ENCODE data around the gene FOXF1.

FOXF1 gene

GRCh38 chr16:86510465-86511261 is at the start of gene FOXF1:
TSS of gene FOXF1 (plus strand) at chr16:86510527. CDS start at chr16:86510570, 43 bp downstream.
- no peak for DNase-seq (ENCODE audit: low read depth)

- DNase-seq (ENCODE audit: low read depth): no peak
Measured at GRCh38 chr16:86461037-86461436, 49.3 kb upstream of the FOXF1 start.

DNA sequence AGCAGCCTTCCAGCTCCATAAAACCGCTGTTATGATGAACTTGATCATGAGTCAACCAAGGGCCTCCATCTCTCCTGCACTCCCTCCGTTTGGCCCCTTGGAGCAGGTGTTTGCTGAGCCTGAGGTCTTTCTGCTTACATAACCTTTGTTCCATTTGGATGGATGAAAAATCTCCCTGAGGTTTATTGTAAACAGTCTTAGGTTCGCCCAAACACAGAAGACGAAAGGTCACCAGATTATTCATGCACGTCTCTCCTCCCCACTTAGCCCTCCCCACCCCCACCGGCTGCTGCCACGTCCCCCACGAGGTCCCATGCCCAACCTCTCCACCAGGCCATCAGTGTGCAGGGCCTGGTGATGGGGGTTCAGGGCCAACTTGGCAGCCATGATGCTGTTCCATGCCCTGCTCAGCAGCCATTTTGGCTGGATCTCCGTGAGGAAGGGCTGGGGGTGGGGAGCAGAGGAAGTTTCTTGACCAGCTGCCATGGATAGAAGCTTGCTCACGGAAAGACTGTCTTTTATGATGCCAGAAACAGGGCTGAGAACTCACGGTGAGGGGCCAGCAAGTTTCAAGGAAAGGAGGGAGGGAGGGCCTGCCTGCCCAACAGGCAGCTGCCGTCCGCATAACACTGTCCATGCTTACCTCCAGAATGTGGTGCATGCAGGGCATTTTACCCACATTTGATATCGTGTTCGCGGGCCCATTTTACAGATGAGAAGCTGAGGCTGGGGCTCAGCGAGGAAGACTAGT is 47.8 kb upstream of the FOXF1 start:
- DNase-seq (ENCODE audit: low read depth): no peak

DNA sequence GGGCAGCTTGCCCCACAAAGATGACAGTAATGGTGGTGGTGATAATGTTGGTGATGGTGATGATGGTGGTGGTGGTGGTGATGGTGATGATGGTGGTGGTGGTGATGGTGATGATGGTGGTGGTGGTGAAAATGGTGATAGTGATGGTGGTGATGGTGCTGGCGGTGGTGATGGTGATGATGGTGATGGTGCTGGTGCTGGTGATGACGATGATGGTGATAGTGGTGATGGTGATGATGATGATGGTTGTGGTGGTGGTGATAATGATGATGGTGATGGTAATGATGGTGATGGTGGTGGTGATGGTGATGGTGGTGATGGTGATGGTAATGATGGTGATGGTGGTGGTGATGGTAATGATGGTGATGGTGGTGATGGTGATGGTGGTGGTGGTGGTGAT is 46.3 kb upstream of the FOXF1 start:
- DNase-seq (ENCODE audit: low read depth): no peak

GRCh38 chr16:86465434-86465833 is 44.9 kb upstream of the FOXF1 start:
- no peak for DNase-seq (ENCODE audit: low read depth)

DNA sequence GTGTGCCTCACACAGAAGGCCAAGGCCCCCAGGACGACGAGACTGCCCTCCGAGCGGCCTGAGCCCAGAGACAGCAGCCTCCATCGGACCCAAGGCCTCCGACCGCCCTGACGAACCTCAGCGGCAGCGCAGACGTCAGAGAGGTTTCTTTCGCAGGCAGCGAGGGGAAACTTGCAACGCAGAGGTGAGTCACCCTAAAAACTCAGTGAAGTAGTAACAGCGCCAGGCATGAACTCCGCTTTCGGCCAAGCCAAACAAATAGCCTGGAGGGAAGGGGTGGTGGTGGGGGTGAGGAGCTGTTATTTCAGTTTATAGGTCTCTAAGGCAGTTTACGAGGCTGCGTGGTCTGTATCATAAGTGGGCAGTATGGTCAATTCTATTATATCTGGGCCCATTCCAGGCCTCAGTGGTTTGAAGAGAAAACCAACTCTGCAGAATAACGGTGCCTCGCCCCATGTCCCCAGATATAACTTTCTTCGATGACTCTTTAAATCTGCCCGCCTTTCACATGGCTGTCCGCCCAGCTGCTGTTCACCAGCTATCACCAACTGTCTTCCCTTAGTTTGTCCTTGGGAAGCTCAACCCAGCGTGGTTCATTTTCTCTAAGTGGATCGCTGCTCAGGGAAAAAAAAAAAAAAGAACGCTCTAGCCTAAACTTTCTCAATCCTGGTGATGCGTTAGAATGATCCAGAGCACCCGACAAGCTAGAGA is 43.5 kb upstream of the FOXF1 start:
- no peak for DNase-seq (ENCODE audit: low read depth)

DNA sequence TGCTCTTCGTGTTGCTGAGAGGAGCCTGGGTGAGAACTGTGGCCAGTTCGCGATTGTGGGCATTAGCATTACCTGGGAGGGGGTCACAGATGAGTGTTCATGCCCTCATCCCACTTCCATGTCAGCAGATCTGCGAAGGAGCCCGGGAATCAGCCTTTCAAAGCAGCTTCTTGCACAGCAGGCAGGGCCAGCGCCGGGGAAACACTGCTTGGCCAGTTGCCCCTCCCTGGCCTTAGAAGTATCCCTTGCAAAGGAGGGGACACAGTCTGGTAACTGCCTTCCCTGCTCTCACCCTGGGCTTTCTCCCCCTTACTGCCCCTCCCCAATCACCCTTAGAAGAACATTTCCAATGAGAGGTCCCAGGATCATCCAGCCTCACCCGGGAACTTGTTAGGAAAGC is 42.8 kb upstream of the FOXF1 start:
- no peak for DNase-seq (ENCODE audit: low read depth)

- no peak for DNase-seq (ENCODE audit: low read depth)
Measured at GRCh38 chr16:86470964-86471363, 39.4 kb upstream of the FOXF1 start.

DNA sequence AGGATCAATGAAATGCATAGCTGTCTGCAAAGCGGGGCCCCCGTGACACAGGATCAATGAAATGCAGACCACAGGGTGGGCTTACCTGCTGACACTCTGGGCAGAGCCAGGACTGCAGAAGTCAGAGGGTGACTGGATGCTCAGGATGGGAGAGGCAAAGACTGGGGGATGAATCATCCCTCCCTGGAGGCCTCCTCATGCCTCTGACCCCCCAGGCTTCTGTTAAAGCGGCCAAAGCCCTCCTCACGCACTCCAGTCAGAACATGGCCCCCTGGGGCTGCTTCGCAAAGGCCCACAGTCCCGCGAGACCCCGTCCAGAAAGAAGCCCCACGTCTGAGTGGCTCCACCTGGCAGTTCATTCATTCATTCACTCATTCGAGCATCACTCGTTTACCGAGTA is 38.4 kb upstream of the FOXF1 start:
- no peak for DNase-seq (ENCODE audit: low read depth)

- no peak for DNase-seq (ENCODE audit: low read depth)
Measured at GRCh38 chr16:86472366-86472765, 38.0 kb upstream of the FOXF1 start.

GRCh38 chr16:86476956-86477534 is 33.3 kb upstream of the FOXF1 start:
- DNase-seq (ENCODE audit: low read depth): no peak

GRCh38 chr16:86477642-86478041 is 32.7 kb upstream of the FOXF1 start:
- DNase-seq (ENCODE audit: low read depth): no peak

- no peak for DNase-seq (ENCODE audit: low read depth)
Measured at GRCh38 chr16:86478779-86479178, 31.5 kb upstream of the FOXF1 start.

- no peak for DNase-seq (ENCODE audit: low read depth)
Measured at GRCh38 chr16:86479419-86479818, 30.9 kb upstream of the FOXF1 start.

DNA sequence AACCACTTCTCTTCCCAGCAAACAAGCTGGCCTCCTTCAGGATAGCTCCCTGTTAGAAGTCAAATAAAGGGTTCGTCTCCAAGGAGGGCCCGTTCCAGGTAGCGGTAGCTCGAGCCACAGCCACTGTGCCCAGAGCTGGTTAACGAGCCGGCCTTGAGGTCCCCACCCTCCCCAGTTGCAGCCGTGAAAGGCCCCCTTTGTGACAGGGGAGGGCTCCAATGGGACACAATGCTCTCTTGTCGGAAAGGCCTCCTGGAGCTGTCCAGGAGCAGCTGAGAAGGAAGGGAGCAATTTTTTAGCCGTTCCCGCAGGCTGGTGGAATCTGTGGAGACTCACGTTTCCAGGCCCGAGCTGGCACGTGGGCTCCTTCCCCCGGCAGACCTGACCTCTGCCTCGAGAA is 29.9 kb upstream of the FOXF1 start:
- no peak for DNase-seq (ENCODE audit: low read depth)

DNA sequence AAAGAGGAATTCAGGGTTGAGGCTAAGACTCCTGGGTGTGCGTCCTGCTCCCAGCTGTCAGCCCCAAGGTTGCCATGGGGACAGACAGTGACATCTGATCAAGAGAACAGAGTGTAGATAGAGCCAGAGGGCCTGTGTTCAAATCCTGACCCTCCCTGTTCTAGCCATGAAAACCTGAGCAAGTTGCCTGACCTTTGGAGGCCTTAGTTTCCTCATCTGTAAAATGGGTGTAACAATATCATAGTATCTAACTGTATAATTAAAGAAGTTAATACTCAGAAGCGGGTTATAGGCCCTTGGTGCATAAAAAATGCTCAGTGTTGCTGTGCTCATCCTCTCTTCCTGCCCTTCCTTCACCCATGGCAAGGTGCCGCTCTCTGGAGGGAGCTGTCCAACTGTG is 28.7 kb upstream of the FOXF1 start:
- DNase-seq (ENCODE audit: low read depth): no peak

GRCh38 chr16:86484240-86484639 is 26.1 kb upstream of the FOXF1 start:
- no peak for DNase-seq (ENCODE audit: low read depth)

GRCh38 chr16:86485746-86486145 is 24.6 kb upstream of the FOXF1 start:
- no peak for DNase-seq (ENCODE audit: low read depth)

DNA sequence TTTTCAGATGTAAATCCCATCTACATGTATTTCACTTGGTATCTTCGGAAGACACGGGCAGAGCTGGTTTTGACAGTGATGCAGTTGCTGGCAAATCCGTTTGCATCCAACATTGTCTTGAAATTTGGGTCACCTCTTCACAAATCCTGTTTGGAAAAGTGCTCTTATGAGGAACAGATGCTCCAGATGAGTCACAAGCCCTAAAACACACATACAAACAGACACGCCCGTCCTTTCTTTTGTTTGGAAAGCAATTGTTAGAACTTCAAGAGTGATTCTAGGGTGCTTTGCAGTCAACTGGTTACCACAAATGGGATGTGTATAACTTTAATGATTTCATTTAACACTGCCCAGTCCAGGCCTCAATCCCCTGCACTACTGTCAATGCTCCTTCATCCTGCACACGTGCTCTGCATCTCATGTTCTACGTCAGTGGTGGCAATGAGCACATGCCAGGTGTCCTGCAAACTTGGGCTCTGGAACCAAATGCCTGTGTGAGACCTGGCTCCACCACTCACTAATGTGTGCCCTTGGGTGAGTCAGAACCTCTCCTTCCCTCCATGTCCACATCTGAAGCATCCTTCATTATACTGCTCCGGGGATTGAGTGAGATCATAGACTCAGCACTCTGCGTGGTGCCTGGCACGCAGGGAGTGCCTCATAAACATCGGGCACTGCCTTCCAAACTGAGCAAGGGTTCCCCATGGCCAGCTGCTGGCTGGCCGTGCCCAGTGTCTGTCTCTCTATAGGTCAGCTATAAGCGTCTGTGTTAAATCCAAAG is 19.3 kb upstream of the FOXF1 start:
- DNase-seq (ENCODE audit: low read depth): no peak

DNA sequence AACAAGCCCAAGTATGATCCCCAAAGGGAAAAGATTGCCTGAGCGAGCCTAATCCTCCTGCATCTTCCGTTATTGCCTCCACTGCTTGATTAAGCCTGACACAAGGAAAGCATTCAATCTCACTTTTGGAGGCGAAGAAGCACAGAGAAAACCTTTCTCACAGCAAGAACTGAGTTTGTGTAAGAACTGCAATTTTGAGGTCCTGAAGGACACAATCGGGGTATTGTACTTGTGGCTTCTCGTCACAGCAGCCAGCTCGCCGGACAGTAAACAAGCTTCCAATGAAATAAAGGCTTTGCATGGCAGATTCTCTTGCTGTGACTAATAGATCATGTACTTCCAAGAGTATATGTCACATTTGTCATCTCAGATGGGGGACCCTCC is 18.7 kb upstream of the FOXF1 start:
- DNase-seq (ENCODE audit: low read depth): no peak

DNA sequence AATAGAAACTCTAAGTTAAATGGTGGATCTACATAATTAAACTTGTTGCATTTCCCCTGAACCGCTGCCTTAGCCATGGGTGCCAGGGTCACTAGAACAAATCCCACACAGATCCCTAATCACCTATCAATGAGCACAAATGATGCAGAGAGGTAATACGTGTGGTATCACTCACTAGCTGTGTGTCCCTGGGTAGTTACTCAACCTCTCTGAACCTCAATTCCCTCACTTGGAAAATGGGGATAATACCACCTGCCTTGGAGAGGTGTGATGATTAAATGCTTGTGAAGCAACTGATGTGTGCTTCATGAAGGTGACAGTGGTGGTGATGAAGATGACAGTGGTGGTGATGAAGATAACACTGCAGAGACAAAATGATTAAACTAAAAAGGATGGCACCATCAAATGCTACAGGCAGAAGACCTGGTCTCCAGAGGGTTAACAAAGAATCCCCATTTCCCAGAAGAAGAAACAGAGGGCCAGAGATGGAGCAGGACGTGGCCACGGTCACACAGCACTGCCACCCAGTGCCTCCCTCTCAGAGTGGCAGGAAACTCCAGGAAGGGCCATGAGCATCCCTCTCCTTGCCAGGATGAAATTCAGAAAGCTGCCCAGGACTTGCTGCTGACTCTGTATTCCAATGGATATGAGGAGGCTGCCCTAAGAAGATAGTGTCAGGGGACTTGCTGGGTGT is 17.9 kb upstream of the FOXF1 start:
- DNase-seq (ENCODE audit: low read depth): no peak
